K562 (cell line): Measurements from ENCODE around the gene ZNF18. TPM values are rescaled to one million over a fixed set of nuclear protein-coding genes. Genes with fewer than 3 reads are reported as not detected.

Experiments used
- ATF7 ChIP-seq: fragments of 450-650 bp; IDR thresholded peaks from 2 replicates; pipeline ENCODE4 v1.7.1; 2014; ENCODE audit warnings: mild to moderate bottlenecking, moderate library complexity
- CHAMP1 ChIP-seq: fragments of 450-650 bp; IDR thresholded peaks from 2 replicates; pipeline ENCODE4 v1.6.1; 2016; ENCODE audit warnings: mild to moderate bottlenecking
- CHD7 ChIP-seq: fragments of 200-600 bp; sonication (generic); IDR thresholded peaks from one replicate; pipeline ENCODE4 v1.6.1; 2012; ENCODE audit warnings: mild to moderate bottlenecking, low read depth, low read length, inconsistent platforms
- CSDE1 ChIP-seq, 2 experiments: fragments of 450-650 bp; IDR thresholded peaks; 2 replicates each; pipeline ENCODE4 v1.6.1; 2016; ENCODE audit warnings: mild to moderate bottlenecking in 1 of 2
- ELF1 ChIP-seq: fragments of 200-800 bp; sonication (Bioruptor generic); IDR thresholded peaks from 2 replicates; pipeline ENCODE4 v1.6.1; 2016; ENCODE audit warnings: missing genetic modification characterization, missing compliant biosample characterization
- ESRRB ChIP-seq: fragments of 250-450 bp; sonication (Bioruptor Pico); IDR thresholded peaks from 2 replicates; pipeline ENCODE4 v1.5.0; 2020; ENCODE audit warnings: mild to moderate bottlenecking, moderate library complexity, borderline replicate concordance
- FOSL1 ChIP-seq: fragments of 200-800 bp; sonication (Bioruptor generic); conservative IDR thresholded peaks from 2 replicates; pipeline ENCODE4 v1.6.1; 2016; ENCODE audit warnings: missing genetic modification characterization, missing compliant biosample characterization
- HDGF ChIP-seq: fragments of 450-650 bp; IDR thresholded peaks from 2 replicates; pipeline ENCODE4 v1.6.1; 2016
- L3MBTL2 ChIP-seq: fragments of 450-650 bp; IDR thresholded peaks from 2 replicates; pipeline ENCODE4 v1.6.1; 2016; ENCODE audit warnings: mild to moderate bottlenecking, moderate library complexity
- POLR2H ChIP-seq: IDR thresholded peaks from 2 replicates; pipeline ENCODE4 v1.6.1; 2016; ENCODE audit warnings: missing genetic modification characterization, low read depth, mild to moderate bottlenecking, control low read depth, missing compliant biosample characterization, moderate library complexity
- SIN3A ChIP-seq, 2 experiments: fragments of 150-350 bp in 1 of 2; IDR thresholded peaks; 2 replicates each; pipeline ENCODE4 v1.6.1; 2011 to 2016; ENCODE audit warnings: borderline replicate concordance in 2 of 2, low read depth in 2 of 2, low read length in 2 of 2, mild to moderate bottlenecking in 2 of 2, moderate library complexity in 2 of 2; ENCODE audit not compliant: control insufficient read depth in 1 of 2
- SPI1 ChIP-seq: IDR thresholded peaks from 2 replicates; pipeline ENCODE4 v1.6.1; 2011; ENCODE audit warnings: low read depth, low read length, control low read depth, borderline replicate concordance
- ZNF24 ChIP-seq: fragments of 450-650 bp; IDR thresholded peaks from 2 replicates; pipeline ENCODE4 v1.6.1; 2016
- ZNF57 ChIP-seq: fragments of 450-650 bp; formaldehyde crosslinking; IDR thresholded peaks from 2 replicates; pipeline ENCODE4 v1.4.0; 2020; ENCODE audit warnings: mild to moderate bottlenecking, moderate library complexity
- polyA plus RNA-seq, 8 experiments: library from polyadenylated mRNA; depleted of rRNA in 4 of 8; stranded (reverse) in 5 of 8; unstranded in 3 of 8; fragments of >200 nt; fragmentation: Nextera tagmentation in 2 of 8; fragmentation: Illumina TruSeq in 1 of 8; extraction: Ambion mirVana in 2 of 8; extraction: Trizol in 1 of 8; gene quantifications; 2 replicates each; pipeline versions ENCODE4 v1.2.1 to v1.2.3, GENCODE V29; 2011 to 2014; ENCODE audit warnings: inconsistent platforms in 1 of 8, missing spikeins in 1 of 8
- total RNA-seq, 7 experiments: library from RNA; depleted of rRNA in 6 of 7; stranded (reverse); fragments of >200 nt in 6 of 7; fragmentation: Illumina TruSeq in 2 of 7; extraction: Trizol in 2 of 7; gene quantifications; 2 replicates each; pipeline versions ENCODE4 v1.2.1 to v1.2.3, GENCODE V29; 2011 to 2021; ENCODE audit warnings: low replicate concordance in 1 of 7

Gene ZNF18
- total and polyA plus RNA-seq, 9 of the 15 experiments (the other 6 are each of a cell fraction or from before 2014, with no cell fraction given), result 1.1 to 5.0 (median 3.4) TPM

GRCh38 chr17:11997147-11997971 is at the start of gene ZNF18 (continued):
- no peak for TF ChIP-seq CHD7
- TF ChIP-seq CHAMP1, result 0 out of 2 replicates have a peak, but pooled peaks have one; percentile 39
- TF ChIP-seq L3MBTL2, result 0 out of 2 replicates have a peak, but pooled peaks have one; percentile 39
- TF ChIP-seq SIN3A (IDR thresholded peaks at IDR 0.05; ENCODE audit: borderline replicate concordance in 2 of 2, control insufficient read depth in 1 of 2, low read depth in 2 of 2, low read length in 2 of 2), result peak in 1 of 2 experiments; percentile 61; a peak in 1 of 4 replicates
- TF ChIP-seq ESRRB (CRISPR knock-in tag), result no peak
- TF ChIP-seq POLR2H, result peak; percentile 80
- peak in 1 of 2 experiments; percentile 69; a peak in 1 of 4 replicates for TF ChIP-seq CSDE1 (IDR thresholded peaks at IDR 0.05)
- TF ChIP-seq ELF1 (tag), result peak; percentile 92
- TF ChIP-seq ATF7, result peak; percentile 62; the same call in 1 of the 2 replicates
- TF ChIP-seq FOSL1 (tag), result peak; percentile 55
- 0 out of 2 replicates have a peak, but pooled peaks have one; percentile 57 for TF ChIP-seq HDGF
- no peak for TF ChIP-seq ZNF57 (CRISPR knock-in tag)
- no peak for TF ChIP-seq SPI1
- peak; percentile 90 for TF ChIP-seq ZNF24
